Mesothelial cell of epicardium (in vitro differentiated cells): Measurements from ENCODE around the gene SPC24. TPM values are rescaled to one million over a fixed set of nuclear protein-coding genes. Genes with fewer than 3 reads are reported as not detected.

Experiments used
- DNase-seq, 2 experiments: peaks; one replicate each; pipeline ENCODE4 v3.0.0; 2021; ENCODE audit warnings: low spot score in 2 of 2; ENCODE audit not compliant: unreplicated experiment in 2 of 2
- H3K27ac Mint-ChIP-seq: 2 replicates; pipeline ENCODE4 v1.8.0; 2021; ENCODE audit warnings: mixed read lengths
- H3K27me3 Mint-ChIP-seq: 2 replicates; pipeline ENCODE4 v1.8.0; 2021; ENCODE audit warnings: low read depth, mixed read lengths
- H3K36me3 Mint-ChIP-seq: 2 replicates; pipeline ENCODE4 v1.8.0; 2021; ENCODE audit warnings: mixed read lengths
- H3K4me1 Mint-ChIP-seq: 2 replicates; pipeline ENCODE4 v1.8.0; 2021; ENCODE audit warnings: mixed read lengths
- H3K4me3 Mint-ChIP-seq: 2 replicates; pipeline ENCODE4 v1.8.0; 2021; ENCODE audit warnings: mild to moderate bottlenecking, moderate library complexity, mixed read lengths
- H3K9me3 Mint-ChIP-seq: 2 replicates; pipeline ENCODE4 v1.8.0; 2021; ENCODE audit warnings: mixed read lengths
- CTCF ChIP-seq: fragments of 200-600 bp; sonication (generic); IDR thresholded peaks from one replicate; pipeline ENCODE4 v1.5.0; 2021; ENCODE audit warnings: antibody characterized with exemption; ENCODE audit not compliant: unreplicated experiment
- microRNA-seq: library from miRNA; unstranded; fragments of <30 nt; microRNA quantifications from one replicate; pipeline ENCODE4 v1.2.0, GENCODE V29; 2021; ENCODE audit warnings: inconsistent platforms, mixed read lengths
- total RNA-seq: library from RNA; stranded (reverse); gene quantifications from 3 replicates; pipeline ENCODE4 v1.2.1, GENCODE V29; 2021

Gene SPC24
- total RNA-seq, 1 donor from 2014 or later = 22.0 TPM

GRCh38 chr19:11096210-11096841 is 59.3 kb downstream of the SPC24 start:
- Mint-ChIP-seq H3K36me3 (peaks cover 33% of the 10 kb centered on the region), H3K4me1 (peaks cover 12% of the 10 kb centered on the region), H3K4me3 (no peak overlapping the region)

More at GRCh38 chr19:11096210-11096841, 59.3 kb downstream of the SPC24 start:
- no peaks in the 10 kb centered on the region for H3K27me3 Mint-ChIP-seq
- H3K27ac Mint-ChIP-seq = peak overlapping the region; percentile 75
- peaks cover 4% of the 10 kb centered on the region for H3K9me3 Mint-ChIP-seq
- no peak for TF ChIP-seq CTCF
- no peak for DNase-seq

Small RNAs within 50 kb of the gene (microRNA-seq; reads per million reads assigned to microRNA genes)
- gene MIR6886 = 3.8 reads per million, percentile 11 among the genes with 10 or more reads in this experiment

Other genes with a start within 250 kb of the SPC24 start
- 62.8 to 66.2 TPM (median 64.4 TPM) in 3 replicates for gene YIPF2, start 227.1 kb downstream of the SPC24 start, total RNA-seq
- 25.5 to 31.5 TPM (median 26.8 TPM) in 3 replicates for gene TIMM29, start 227.0 kb downstream of the SPC24 start, total RNA-seq
- 251 to 274 TPM (median 259 TPM) in 3 replicates for gene SMARCA4, start 194.8 kb downstream of the SPC24 start, total RNA-seq
- 89.5 to 99.2 TPM (median 95.1 TPM) in 3 replicates for gene LDLR, start 66.3 kb downstream of the SPC24 start, total RNA-seq
- gene KANK2, start 41.8 kb upstream of the SPC24 start, total RNA-seq = 84.3 to 85.3 TPM (median 84.7 TPM) in 3 replicates
- gene ANGPTL8, start 83.8 kb upstream of the SPC24 start, total RNA-seq = 0.25 to 0.84 TPM (median 0.29 TPM) in 3 replicates
- 64.0 to 66.4 TPM (median 65.1 TPM) in 3 replicates for gene DOCK6, start 106.7 kb upstream of the SPC24 start, total RNA-seq
- not detected in 3 replicates for gene TSPAN16, start 140.4 kb upstream of the SPC24 start, total RNA-seq
- 26.3 to 28.4 TPM (median 27.3 TPM) in 3 replicates for gene RAB3D, start 183.9 kb upstream of the SPC24 start, total RNA-seq
- 56.8 to 61.4 TPM (median 57.2 TPM) in 3 replicates for gene TMEM205, start 190.5 kb upstream of the SPC24 start, total RNA-seq
- 29.6 to 34.9 TPM (median 34.2 TPM) in 3 replicates for gene CCDC159, start 190.7 kb upstream of the SPC24 start, total RNA-seq
- 18.9 to 21.4 TPM (median 20.4 TPM) in 3 replicates for gene PLPPR2, start 199.7 kb upstream of the SPC24 start, total RNA-seq
- gene SWSAP1, start 218.9 kb upstream of the SPC24 start, total RNA-seq = 2.7 to 2.9 TPM (median 2.8 TPM) in 3 replicates
- 23.5 to 24.5 TPM (median 24.3 TPM) in 3 replicates for gene EPOR, start 228.5 kb upstream of the SPC24 start, total RNA-seq